Keratinocyte (primary cell): ENCODE results near the gene FBP1. TPM values are rescaled to one million over a fixed set of nuclear protein-coding genes. Genes with fewer than 3 reads are reported as not detected.

Experiments
- DNase-seq: peaks from one replicate; pipeline ENCODE4 v3.0.0-alpha.2; 2011; ENCODE audit warnings: low read depth, missing footprints, low spot score
- FAIRE-seq: peaks from 2 replicates; lab custom pipeline; 2011; peaks lifted over from hg19 to GRCh38; lab: Jason Lieb, UNC
- H2AFZ ChIP-seq: 2 replicates; pipeline ENCODE4 v1.6.0; 2012; ENCODE audit warnings: low read length, control low read depth, inconsistent platforms; ENCODE audit not compliant: control insufficient read depth
- H3K27ac ChIP-seq: 2 replicates; pipeline ENCODE4 v1.5.1; 2011; ENCODE audit warnings: low read length; ENCODE audit not compliant: control insufficient read depth, insufficient read depth
- H3K27me3 ChIP-seq: 3 replicates; pipeline ENCODE4 v1.6.0; 2011; ENCODE audit warnings: low read length; ENCODE audit not compliant: control insufficient read depth, insufficient read depth; ENCODE audit errors: extremely low read depth
- H3K36me3 ChIP-seq, 2 experiments: 2 replicates in 1 of 2; 3 replicates in 1 of 2; pipeline ENCODE4 v1.5.1; 2011; ENCODE audit warnings: low read length in 2 of 2, mild to moderate bottlenecking in 1 of 2; ENCODE audit not compliant: control insufficient read depth in 2 of 2, insufficient read depth in 2 of 2; ENCODE audit errors: extremely low read depth in 1 of 2
- H3K4me1 ChIP-seq: 3 replicates; pipeline ENCODE4 v1.5.1; 2011; ENCODE audit warnings: low read length; ENCODE audit not compliant: control insufficient read depth, insufficient read depth; ENCODE audit errors: extremely low read depth
- H3K4me2 ChIP-seq: 3 replicates; pipeline ENCODE4 v1.6.0; 2011; ENCODE audit warnings: low read depth, low read length; ENCODE audit not compliant: control insufficient read depth, insufficient read depth; ENCODE audit errors: extremely low read depth
- H3K4me3 ChIP-seq, 3 experiments: fragments of 200-600 bp in 1 of 3; sonication (generic) in 1 of 3; 2 replicates in 2 of 3; 3 replicates in 1 of 3; pipeline ENCODE4 v1.5.1; 2011 to 2016; ENCODE audit warnings: low read length in 3 of 3, mild to moderate bottlenecking in 3 of 3, control low read depth in 2 of 3, inconsistent platforms in 1 of 3, low read depth in 1 of 3, mixed read lengths in 1 of 3, mixed run types in 1 of 3, moderate library complexity in 1 of 3; ENCODE audit not compliant: control insufficient read depth in 2 of 3, insufficient read depth in 2 of 3; ENCODE audit errors: extremely low read depth in 1 of 3
- H3K79me2 ChIP-seq: 2 replicates; pipeline ENCODE4 v1.6.0; 2012; ENCODE audit warnings: low read length; ENCODE audit not compliant: control insufficient read depth, insufficient read depth
- H3K9ac ChIP-seq: 3 replicates; pipeline ENCODE4 v1.6.0; 2011; ENCODE audit warnings: low read length; ENCODE audit not compliant: control insufficient read depth, insufficient read depth; ENCODE audit errors: extremely low read depth
- H3K9me1 ChIP-seq: 3 replicates; pipeline ENCODE4 v1.6.0; 2011; ENCODE audit warnings: low read length; ENCODE audit not compliant: control insufficient read depth, insufficient read depth; ENCODE audit errors: extremely low read depth
- H3K9me3 ChIP-seq: 2 replicates; pipeline ENCODE4 v1.5.1; 2012; ENCODE audit warnings: low read depth, low read length; ENCODE audit not compliant: control insufficient read depth
- H4K20me1 ChIP-seq: 3 replicates; pipeline ENCODE4 v1.6.0; 2011; ENCODE audit warnings: low read length; ENCODE audit not compliant: control insufficient read depth, insufficient read depth; ENCODE audit errors: extremely low read depth
- EZH2 ChIP-seq: IDR thresholded peaks from one replicate; pipeline ENCODE4 v1.6.1; 2012; ENCODE audit warnings: inconsistent platforms, mild to moderate bottlenecking, low read length, moderate library complexity
- dilution Hi-C: fragments of 300-500 bp; cut with MboI; formaldehyde crosslinking; loops from one replicate; pipeline ENCODE4 v1.7.0; 2020; ENCODE audit warnings: low sequenced_read_pairs; ENCODE audit not compliant: extremely low pct_ligation_motif_present
- polyA plus RNA-seq, 5 experiments: library from polyadenylated mRNA; depleted of rRNA in 3 of 5; stranded (reverse) in 3 of 5; stranded (forward) in 1 of 5; unstranded in 1 of 5; fragments of >200 nt; gene quantifications; 1 replicate in 1 of 5; 2 replicates in 3 of 5; 3 replicates in 1 of 5; pipeline versions ENCODE4 v1.2.1 to v1.2.3, GENCODE V29; 2011 to 2012; ENCODE audit warnings: missing spikeins in 2 of 5, low read depth in 1 of 5, low replicate concordance in 1 of 5
- TF ChIP-seq, protein P1 (sequence below), 3 experiments: IDR thresholded peaks in 1 of 3; conservative IDR thresholded peaks in 1 of 3; optimal IDR thresholded peaks in 1 of 3; 2 replicates in 2 of 3; 3 replicates in 1 of 3; pipeline versions ENCODE3 to v1.5.1; 2011; ENCODE audit warnings: low read length in 3 of 3, mild to moderate bottlenecking in 3 of 3, moderate library complexity in 2 of 3, control low read depth in 1 of 3, inconsistent platforms in 1 of 3; ENCODE audit not compliant: insufficient read depth in 2 of 3; ENCODE audit errors: extremely low read depth in 1 of 3

Gene FBP1
- polyA plus RNA-seq, 1 donor (not counting 4 experiments of a cell fraction or from before 2014, with no cell fraction given): 0.16 TPM

DNA sequence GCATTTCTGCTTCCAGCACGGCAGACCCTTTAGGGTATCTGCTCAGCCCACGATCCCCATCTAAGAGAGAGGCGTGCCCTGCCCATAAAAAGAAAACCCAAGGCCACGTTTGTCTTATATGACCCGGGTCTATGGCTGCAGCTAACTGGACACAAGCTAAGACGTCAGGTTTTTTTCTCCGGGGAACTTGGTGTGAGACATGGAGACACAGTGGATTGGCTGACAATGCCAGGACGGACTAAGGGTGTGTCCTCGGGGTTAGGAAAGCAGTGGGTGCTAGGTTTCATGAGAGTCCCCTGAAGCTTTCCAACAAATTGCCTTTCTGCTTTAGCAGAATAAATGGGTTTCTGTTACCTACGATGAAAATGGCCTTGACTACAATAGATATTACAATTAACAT, 38.6 kb downstream of the FBP1 start:
- no peak overlapping the region for H3K4me3 ChIP-seq
- no peak overlapping the region for H3K9ac ChIP-seq
- no peaks in the 10 kb centered on the region for H3K9me3 ChIP-seq
- dilution Hi-C loops: no loop called here
- no peaks in the 10 kb centered on the region for H3K9me1 ChIP-seq
- no peaks in the 10 kb centered on the region for H3K36me3 ChIP-seq
- no peak overlapping the region for H3K27ac ChIP-seq
- H3K4me2 ChIP-seq: no peak overlapping the region
- no peak overlapping the region for H2AFZ ChIP-seq
- peaks cover 2% of the 10 kb centered on the region for H3K27me3 ChIP-seq
- DNase-seq: no peak
- no peak for FAIRE-seq
- no peaks in the 10 kb centered on the region for H3K4me1 ChIP-seq
- no peak for TF ChIP-seq EZH2
- TF ChIP-seq, protein P1, sequence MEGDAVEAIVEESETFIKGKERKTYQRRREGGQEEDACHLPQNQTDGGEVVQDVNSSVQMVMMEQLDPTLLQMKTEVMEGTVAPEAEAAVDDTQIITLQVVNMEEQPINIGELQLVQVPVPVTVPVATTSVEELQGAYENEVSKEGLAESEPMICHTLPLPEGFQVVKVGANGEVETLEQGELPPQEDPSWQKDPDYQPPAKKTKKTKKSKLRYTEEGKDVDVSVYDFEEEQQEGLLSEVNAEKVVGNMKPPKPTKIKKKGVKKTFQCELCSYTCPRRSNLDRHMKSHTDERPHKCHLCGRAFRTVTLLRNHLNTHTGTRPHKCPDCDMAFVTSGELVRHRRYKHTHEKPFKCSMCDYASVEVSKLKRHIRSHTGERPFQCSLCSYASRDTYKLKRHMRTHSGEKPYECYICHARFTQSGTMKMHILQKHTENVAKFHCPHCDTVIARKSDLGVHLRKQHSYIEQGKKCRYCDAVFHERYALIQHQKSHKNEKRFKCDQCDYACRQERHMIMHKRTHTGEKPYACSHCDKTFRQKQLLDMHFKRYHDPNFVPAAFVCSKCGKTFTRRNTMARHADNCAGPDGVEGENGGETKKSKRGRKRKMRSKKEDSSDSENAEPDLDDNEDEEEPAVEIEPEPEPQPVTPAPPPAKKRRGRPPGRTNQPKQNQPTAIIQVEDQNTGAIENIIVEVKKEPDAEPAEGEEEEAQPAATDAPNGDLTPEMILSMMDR (optimal IDR thresholded peaks at IDR 0.05 in 1 of 3, IDR thresholded peaks at IDR 0.05 in 1 of 3, conservative IDR thresholded peaks at IDR 0.05 in 1 of 3; ENCODE audit: extremely low read depth in 1 of 3, insufficient read depth in 2 of 3, low read length in 3 of 3): no peak
- H4K20me1 ChIP-seq: no peaks in the 10 kb centered on the region
- H3K79me2 ChIP-seq: no peaks in the 10 kb centered on the region

DNA sequence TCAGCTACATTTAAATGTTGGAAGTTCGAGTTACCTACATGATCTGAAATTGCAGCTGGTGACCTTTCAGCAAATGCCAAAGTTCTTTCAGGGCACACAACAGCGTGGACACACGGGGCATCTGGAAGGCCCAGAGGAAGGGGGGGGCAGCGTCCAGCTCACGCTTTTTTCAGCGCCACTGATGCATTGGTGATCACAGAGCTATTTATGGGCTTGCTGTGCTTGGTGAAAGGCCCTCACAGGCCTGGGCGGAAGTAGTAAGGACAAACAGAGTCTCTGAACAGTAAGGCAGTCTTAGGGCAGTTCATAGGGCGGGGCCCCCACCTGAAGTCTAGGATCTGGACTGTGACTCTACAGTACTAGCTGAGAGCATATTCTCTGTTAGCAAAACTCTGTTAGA, 39.1 kb downstream of the FBP1 start:
- Histone ChIP-seq H4K20me1 (no peaks in the 10 kb centered on the region), H3K4me1 (no peaks in the 10 kb centered on the region), H3K27me3 (peaks cover under 1% of the 10 kb centered on the region), H3K4me2 (no peak overlapping the region), H3K9me1 (no peaks in the 10 kb centered on the region), H3K79me2 (no peaks in the 10 kb centered on the region), H3K4me3 (no peak overlapping the region), H3K9ac (no peak overlapping the region), H3K27ac (no peak overlapping the region), H2AFZ (no peak overlapping the region), H3K36me3 (no peaks in the 10 kb centered on the region), H3K9me3 (no peaks in the 10 kb centered on the region)
- DNase-seq (no peak), FAIRE-seq (no peak)
- TF ChIP-seq, protein P1 (optimal IDR thresholded peaks at IDR 0.05 in 1 of 3, IDR thresholded peaks at IDR 0.05 in 1 of 3, conservative IDR thresholded peaks at IDR 0.05 in 1 of 3; ENCODE audit: extremely low read depth in 1 of 3, insufficient read depth in 2 of 3, low read length in 3 of 3): no peak
- no peak for TF ChIP-seq EZH2
- dilution Hi-C loops: no loop called here
